A549 treated with CpdA at 1 μM for 4 hours (cell line): ENCODE results near the gene ANK2. TPM values are rescaled to one million over a fixed set of nuclear protein-coding genes. Genes with fewer than 3 reads are reported as not detected.

Experiments used
- total RNA-seq: library from RNA; stranded (reverse); fragments of 200-300 nt; extraction: Qiagen RNA extraction; gene quantifications from 5 replicates; pipeline ENCODE4 v1.2.3, GENCODE V29; 2022; ENCODE audit warnings: low read depth

The ANK2 gene
- total RNA-seq = 0.75 to 0.93 TPM (median 0.84 TPM) in 5 replicates

DNA sequence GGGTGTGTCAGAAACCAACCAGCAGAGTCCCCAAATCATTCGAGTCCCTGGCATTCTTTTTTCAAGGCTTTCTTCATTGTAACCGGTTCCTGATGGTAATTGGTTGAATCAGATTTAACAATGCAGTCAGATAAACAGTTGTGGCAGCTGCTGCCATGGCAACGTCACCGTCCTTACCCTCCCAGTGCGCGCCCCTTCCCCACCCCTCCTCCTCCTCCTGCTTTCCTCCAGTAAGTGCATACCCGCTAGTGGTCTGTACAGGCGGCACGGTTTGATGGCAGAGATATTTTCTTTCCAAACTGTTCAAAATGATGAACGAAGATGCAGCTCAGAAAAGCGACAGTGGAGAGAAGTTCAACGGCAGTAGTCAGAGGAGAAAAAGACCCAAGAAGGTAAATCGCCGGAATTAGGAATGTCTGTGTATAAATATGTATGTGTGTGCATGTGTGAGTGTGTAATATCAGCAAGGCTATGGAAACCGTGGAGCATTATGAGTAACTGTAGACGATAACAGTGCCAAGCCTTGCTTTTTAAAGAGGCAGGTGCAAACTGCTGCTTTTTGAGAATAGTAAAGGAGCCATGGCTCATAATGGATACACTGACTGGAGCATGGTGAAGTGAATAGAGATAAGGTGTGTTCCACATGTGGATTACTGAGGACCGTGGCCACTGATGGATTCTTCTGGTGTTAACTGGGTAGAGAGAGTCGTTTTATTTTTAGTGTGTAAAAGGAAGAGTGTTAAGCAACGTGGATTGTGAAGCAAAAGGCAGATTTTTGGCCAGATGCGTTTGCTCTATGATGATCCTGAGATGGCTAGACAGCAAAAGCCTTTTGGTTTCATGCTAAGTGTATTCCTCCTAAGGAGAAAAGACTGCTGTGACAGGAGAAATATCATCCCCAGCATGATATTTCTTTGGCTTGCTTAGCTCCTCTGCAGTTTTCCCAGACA lies at the start of gene ANK2:
ANK2 (plus strand) TSS at position 233 of the 950 bp plus-strand sequence; CDS start at position 309, 76 bp downstream.

